ENCODE results near the gene S100A5.

DNA sequence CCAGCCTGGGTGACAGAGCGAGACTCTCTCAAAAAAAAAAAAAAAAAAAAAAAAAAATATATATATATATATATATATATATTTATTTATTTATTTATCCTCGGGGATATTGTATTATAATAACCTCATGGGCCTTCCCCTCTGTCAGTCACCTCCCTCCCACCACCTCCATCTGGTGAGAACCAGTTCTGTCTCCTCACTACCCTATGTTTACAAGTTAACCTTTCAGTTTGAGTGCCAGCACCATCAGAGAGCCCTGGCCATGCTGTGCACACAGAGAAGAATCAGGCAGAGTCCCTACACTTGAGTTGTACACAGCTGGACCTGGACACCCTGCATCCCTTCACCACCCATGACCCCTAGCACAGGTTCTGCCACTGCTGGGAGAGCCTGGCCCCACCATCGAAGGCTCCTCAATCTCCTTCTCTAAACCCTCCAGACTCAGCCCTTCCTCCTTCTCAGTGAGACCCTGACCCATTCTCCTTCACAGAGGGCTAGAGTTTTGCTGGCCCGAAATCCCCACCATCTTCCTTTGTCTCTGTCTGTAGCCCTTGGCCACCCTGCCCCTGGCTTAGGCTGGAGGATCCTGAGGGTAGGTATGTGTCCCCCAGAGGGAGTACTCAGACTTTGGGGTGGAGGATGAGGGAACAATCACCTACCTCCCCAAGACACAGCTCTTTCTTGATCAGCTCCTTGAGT, 1.2 kb downstream of the S100A5 start:
- TF ChIP-seq, protein P1, sequence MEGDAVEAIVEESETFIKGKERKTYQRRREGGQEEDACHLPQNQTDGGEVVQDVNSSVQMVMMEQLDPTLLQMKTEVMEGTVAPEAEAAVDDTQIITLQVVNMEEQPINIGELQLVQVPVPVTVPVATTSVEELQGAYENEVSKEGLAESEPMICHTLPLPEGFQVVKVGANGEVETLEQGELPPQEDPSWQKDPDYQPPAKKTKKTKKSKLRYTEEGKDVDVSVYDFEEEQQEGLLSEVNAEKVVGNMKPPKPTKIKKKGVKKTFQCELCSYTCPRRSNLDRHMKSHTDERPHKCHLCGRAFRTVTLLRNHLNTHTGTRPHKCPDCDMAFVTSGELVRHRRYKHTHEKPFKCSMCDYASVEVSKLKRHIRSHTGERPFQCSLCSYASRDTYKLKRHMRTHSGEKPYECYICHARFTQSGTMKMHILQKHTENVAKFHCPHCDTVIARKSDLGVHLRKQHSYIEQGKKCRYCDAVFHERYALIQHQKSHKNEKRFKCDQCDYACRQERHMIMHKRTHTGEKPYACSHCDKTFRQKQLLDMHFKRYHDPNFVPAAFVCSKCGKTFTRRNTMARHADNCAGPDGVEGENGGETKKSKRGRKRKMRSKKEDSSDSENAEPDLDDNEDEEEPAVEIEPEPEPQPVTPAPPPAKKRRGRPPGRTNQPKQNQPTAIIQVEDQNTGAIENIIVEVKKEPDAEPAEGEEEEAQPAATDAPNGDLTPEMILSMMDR (IDR thresholded peaks at IDR 0.05): no peak
- TF ChIP-seq ZFX (IDR thresholded peaks at IDR 0.05; ENCODE audit: borderline replicate concordance): no peak
